CD4-positive, alpha-beta T cell treated with Interleukin-17A for 1 hour (primary cell): ENCODE results near the gene ATXN3L.
"Not testable (repeated sequence)": the region's sequence is repeated elsewhere in the genome, so short reads cannot be mapped to it uniquely, and the experiment has no call there.

Experiments used
- DNase-seq: peaks from one replicate; pipeline ENCODE4 v3.0.0-alpha.2; 2020

ATXN3L gene

GRCh38 chrX:13305108-13305507 lies 14.7 kb downstream of the ATXN3L start:
- DNase-seq = no peak

GRCh38 chrX:13304052-13304451 lies 15.8 kb downstream of the ATXN3L start:
- no peak for DNase-seq

GRCh38 chrX:13303248-13303647 lies 16.6 kb downstream of the ATXN3L start:
- DNase-seq = not testable (repeated sequence)

- no peak for DNase-seq
These were observed 21.0 kb downstream of the ATXN3L start for GRCh38 chrX:13298836-13299235.

GRCh38 chrX:13295841-13296240 lies 24.0 kb downstream of the ATXN3L start:
- DNase-seq = no peak

GRCh38 chrX:13293700-13294099 lies 26.2 kb downstream of the ATXN3L start:
- no peak for DNase-seq

- no peak for DNase-seq
These were observed 28.8 kb downstream of the ATXN3L start for GRCh38 chrX:13290891-13291614.

GRCh38 chrX:13288671-13289070 lies 31.2 kb downstream of the ATXN3L start:
- no peak for DNase-seq

- DNase-seq = no peak
These were observed 32.0 kb downstream of the ATXN3L start for GRCh38 chrX:13287816-13288215.

GRCh38 chrX:13285693-13286092 lies 34.2 kb downstream of the ATXN3L start:
- DNase-seq = no peak

GRCh38 chrX:13285229-13285628 lies 34.6 kb downstream of the ATXN3L start:
- DNase-seq = no peak

- DNase-seq = no peak
These were observed 35.3 kb downstream of the ATXN3L start for GRCh38 chrX:13284570-13284969.

- DNase-seq = no peak
These were observed 35.8 kb downstream of the ATXN3L start for GRCh38 chrX:13283950-13284546.

- DNase-seq = no peak
These were observed 36.3 kb downstream of the ATXN3L start for GRCh38 chrX:13283512-13283911.

- DNase-seq = no peak
These were observed 38.6 kb downstream of the ATXN3L start for GRCh38 chrX:13281289-13281688.

- no peak for DNase-seq
These were observed 40.4 kb downstream of the ATXN3L start for GRCh38 chrX:13279279-13280018.

GRCh38 chrX:13277539-13277938 lies 42.3 kb downstream of the ATXN3L start:
- no peak for DNase-seq

- no peak for DNase-seq
These were observed 42.9 kb downstream of the ATXN3L start for GRCh38 chrX:13276991-13277390.

- DNase-seq = no peak
These were observed 44.8 kb downstream of the ATXN3L start for GRCh38 chrX:13275031-13275430.

GRCh38 chrX:13272426-13272825 lies 47.4 kb downstream of the ATXN3L start:
- no peak for DNase-seq

- DNase-seq = no peak
These were observed 48.3 kb downstream of the ATXN3L start for GRCh38 chrX:13271511-13271910.

- DNase-seq = no peak
These were observed 49.5 kb downstream of the ATXN3L start for GRCh38 chrX:13270360-13270759.

GRCh38 chrX:13268874-13269273 lies 51.0 kb downstream of the ATXN3L start:
- no peak for DNase-seq
